Right kidney (tissue), 9 donors: ENCODE data around the gene POFUT2.
A peak's percentile ranks its signal among the peaks of the same experiment; 100 is the strongest.

ENCODE experiments used
- DNase-seq: peaks from one replicate; pipeline ENCODE4 v3.0.0-alpha.2; 2016
- long read RNA-seq, 8 donors: transcript quantifications; one replicate each; lab custom pipeline, GENCODE V29; 2026

The POFUT2 gene
- long read RNA-seq, donor 1, transcript POFUT2-203 (9 exons, 2,871 nt) = major isoform, 5 of 8 reads
- long read RNA-seq, donor 1, partial matches to known transcripts = 0 of 8 reads
- long read RNA-seq, donor 1, other reads (novel, unspliced or antisense) = 0 of 8 reads
- long read RNA-seq, donor 2, partial matches to known transcripts = 0 of 4 reads
- long read RNA-seq, donor 2, other reads (novel, unspliced or antisense) = 0 of 4 reads
- long read RNA-seq, donor 3, partial matches to known transcripts = 0 of 4 reads
- long read RNA-seq, donor 3, other reads (novel, unspliced or antisense) = 0 of 4 reads
- long read RNA-seq, donor 4, partial matches to known transcripts = 0 of 22 reads
- long read RNA-seq, donor 4, other reads (novel, unspliced or antisense) = 19 of 22 reads
- long read RNA-seq, donor 5, full-length matches to known transcripts = 4 of 4 reads
- long read RNA-seq, donor 5, partial matches to known transcripts = 0 of 4 reads
- long read RNA-seq, donor 5, other reads (novel, unspliced or antisense) = 0 of 4 reads
- long read RNA-seq, donor 6, transcript POFUT2-203 (9 exons, 2,871 nt) = major isoform, 9 of 14 reads
- long read RNA-seq, donor 6, partial matches to known transcripts = 0 of 14 reads
- long read RNA-seq, donor 6, other reads (novel, unspliced or antisense) = 0 of 14 reads
- long read RNA-seq, donor 7, transcript POFUT2-203 (9 exons, 2,871 nt) = major isoform, 9 of 41 reads
- long read RNA-seq, donor 7, partial matches to known transcripts = 15 of 41 reads
- long read RNA-seq, donor 7, other reads (novel, unspliced or antisense) = 12 of 41 reads
- long read RNA-seq, donor 8, full-length matches to known transcripts = 14 of 14 reads
- long read RNA-seq, donor 8, partial matches to known transcripts = 0 of 14 reads
- long read RNA-seq, donor 8, other reads (novel, unspliced or antisense) = 0 of 14 reads

GRCh38 chr21:45287438-45288391 lies at the start of gene POFUT2:
TSS of gene POFUT2 (minus strand) at chr21:45287895. CDS start at chr21:45287871, 24 bp downstream.
- DNase-seq = peak; percentile 90

- peak; percentile 47 for DNase-seq
These were observed 49.2 kb upstream of the POFUT2 start for GRCh38 chr21:45336870-45337269.

GRCh38 chr21:45336535-45336810 lies 48.8 kb upstream of the POFUT2 start:
- DNase-seq = no peak

GRCh38 chr21:45335761-45336534 lies 48.3 kb upstream of the POFUT2 start:
- DNase-seq = no peak

- DNase-seq = no peak
These were observed 47.6 kb upstream of the POFUT2 start for GRCh38 chr21:45335151-45335760.

- no peak for DNase-seq
These were observed 46.9 kb upstream of the POFUT2 start for GRCh38 chr21:45334591-45335081.

- DNase-seq = no peak
These were observed 46.4 kb upstream of the POFUT2 start for GRCh38 chr21:45334134-45334533.

GRCh38 chr21:45333583-45334121 lies 46.0 kb upstream of the POFUT2 start:
- no peak for DNase-seq

- no peak for DNase-seq
These were observed 45.4 kb upstream of the POFUT2 start for GRCh38 chr21:45332981-45333582.

- DNase-seq = no peak
These were observed 44.7 kb upstream of the POFUT2 start for GRCh38 chr21:45332415-45332814.

- DNase-seq = no peak
These were observed 43.9 kb upstream of the POFUT2 start for GRCh38 chr21:45331531-45332147.

GRCh38 chr21:45330851-45331261 lies 43.2 kb upstream of the POFUT2 start:
- DNase-seq = no peak

GRCh38 chr21:45330075-45330781 lies 42.5 kb upstream of the POFUT2 start:
- no peak for DNase-seq

GRCh38 chr21:45329261-45330074 lies 41.8 kb upstream of the POFUT2 start:
- no peak for DNase-seq

- no peak for DNase-seq
These were observed 40.8 kb upstream of the POFUT2 start for GRCh38 chr21:45328198-45329091.

GRCh38 chr21:45327441-45328197 lies 39.9 kb upstream of the POFUT2 start:
- DNase-seq = no peak
